ENCODE results near the gene ATXN7L2.

Gene ATXN7L2

DNA sequence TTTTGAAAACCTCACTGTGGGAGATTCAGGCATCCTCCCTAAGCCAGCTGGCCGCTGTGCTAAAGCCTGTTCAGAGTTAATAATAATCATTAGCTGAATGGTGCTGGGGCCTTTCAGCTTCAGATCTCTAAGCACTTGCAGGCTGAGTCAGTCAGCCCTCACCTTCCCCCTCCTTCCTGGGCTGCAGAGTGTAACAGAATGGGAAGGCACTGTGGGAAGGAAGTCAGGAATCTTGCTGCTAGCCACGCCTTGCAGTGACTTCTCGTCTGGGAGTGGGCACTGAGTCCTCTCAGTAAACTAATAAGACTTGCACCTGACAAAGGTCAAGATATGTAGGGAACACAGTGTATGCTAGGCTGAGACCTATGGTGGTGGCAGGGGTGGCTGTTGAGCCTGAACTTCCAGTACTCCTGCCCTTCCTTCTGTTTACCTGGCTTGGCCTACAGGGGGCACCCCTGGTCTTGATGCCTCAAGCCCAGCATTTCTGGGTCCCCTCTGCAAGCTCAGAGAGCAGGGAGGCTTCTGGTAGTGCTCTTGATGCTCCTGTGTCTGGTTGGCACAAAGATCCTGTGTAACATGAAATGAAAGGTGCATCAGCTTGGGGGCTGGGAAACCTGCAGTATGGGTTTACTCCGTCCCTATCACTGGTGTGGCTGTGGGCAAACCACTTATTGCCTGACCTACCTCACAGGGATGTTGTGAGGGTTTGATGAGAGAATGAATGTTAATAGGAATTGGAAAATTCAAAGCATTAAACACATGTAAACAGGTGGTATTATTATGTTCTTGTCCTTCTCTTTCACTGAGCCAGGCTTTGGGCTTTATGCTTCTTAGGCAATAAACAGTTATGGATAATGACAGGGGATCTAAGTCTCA lies 16.2 kb downstream of the ATXN7L2 start:
- no peak for DNase-seq

- no peak for DNase-seq
These were observed 17.3 kb downstream of the ATXN7L2 start for GRCh38 chr1:109500941-109501381.

- DNase-seq = no peak
These were observed 18.1 kb downstream of the ATXN7L2 start for GRCh38 chr1:109501644-109502363.

- no peak for DNase-seq
These were observed 18.7 kb downstream of the ATXN7L2 start for GRCh38 chr1:109502364-109502851.

DNA sequence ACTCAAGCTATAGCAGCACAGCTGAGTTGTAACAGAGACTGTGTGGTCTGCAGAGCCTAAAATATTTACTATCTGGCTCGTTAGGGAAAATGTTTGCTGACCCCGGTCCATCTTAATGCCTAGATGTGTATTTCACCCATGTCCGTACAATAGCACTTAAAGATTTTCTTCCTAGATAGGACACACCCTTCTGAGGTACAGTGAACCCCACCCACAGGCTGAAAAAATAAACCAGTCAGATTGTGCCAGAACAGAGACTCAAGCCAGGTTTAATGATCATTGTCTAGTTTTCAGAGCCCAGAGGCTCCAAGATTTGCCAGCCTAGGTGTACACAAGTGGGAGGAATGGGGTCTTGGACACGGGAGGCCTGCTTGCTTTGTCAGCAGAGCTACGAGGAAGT lies 20.2 kb downstream of the ATXN7L2 start:
- DNase-seq = no peak

DNA sequence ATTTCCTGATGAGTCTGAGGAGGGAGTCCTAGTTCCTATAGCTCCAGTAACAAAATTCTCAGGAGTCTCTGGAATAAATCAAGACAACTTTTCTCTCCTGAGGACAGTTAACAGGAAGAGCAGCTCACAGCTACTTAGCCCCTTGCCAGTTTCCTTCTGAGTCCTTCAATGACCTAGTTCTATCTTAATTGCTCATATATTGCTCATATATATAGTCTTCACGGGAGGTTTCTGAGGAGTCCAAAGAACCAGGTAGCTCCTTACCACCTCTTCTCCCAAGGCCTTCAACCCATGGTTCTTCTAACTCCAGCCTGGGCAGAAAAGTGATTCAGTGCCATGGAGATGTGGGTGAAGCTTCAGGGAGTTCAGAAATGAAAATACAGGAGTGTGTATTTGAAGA lies 21.3 kb downstream of the ATXN7L2 start:
- DNase-seq = no peak

DNA sequence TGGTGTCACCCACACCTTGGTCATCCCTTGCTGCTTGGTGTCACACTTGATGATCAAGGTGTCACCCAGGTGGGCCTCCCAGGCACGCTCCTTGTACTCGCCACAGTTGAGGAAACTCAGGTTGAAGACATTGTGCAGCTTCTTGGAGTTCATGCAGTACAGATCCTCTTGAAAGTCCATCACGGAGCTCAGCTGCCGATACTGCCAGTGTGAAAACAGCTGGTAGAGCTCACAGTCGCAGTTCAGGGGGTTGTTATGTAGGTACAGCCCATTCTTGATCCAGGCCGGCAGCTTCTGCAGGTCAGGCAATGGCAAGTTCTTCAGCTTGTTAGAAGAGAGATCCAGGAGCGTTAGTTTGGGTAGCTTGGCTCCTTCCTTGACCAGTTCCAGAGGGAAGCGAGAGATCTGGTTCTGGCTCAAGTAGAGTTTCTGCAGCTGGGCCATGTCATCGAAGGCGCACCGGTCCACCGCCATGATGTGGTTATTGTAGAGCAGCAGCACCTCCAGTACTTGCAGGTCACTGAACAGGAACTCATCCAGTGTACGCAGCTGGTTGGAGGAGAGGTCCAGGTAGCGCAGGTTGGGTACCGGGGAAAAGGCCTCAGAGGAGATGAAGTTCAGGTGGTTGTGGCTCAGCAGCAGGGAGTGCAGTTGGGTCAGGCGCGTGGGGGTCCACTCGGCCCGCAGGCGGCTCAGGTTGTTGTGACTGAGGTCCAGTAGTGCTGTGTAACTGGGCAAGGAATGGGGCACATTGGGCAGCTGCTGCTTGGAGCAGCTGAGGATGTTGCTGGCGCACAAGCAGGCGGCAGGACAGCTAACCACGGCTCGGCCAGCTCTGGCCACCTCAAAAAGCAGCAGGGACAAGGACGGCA lies 24.5 kb downstream of the ATXN7L2 start:
- no peak for DNase-seq

GRCh38 chr1:109508873-109509175 lies 25.1 kb downstream of the ATXN7L2 start:
- DNase-seq = no peak

DNA sequence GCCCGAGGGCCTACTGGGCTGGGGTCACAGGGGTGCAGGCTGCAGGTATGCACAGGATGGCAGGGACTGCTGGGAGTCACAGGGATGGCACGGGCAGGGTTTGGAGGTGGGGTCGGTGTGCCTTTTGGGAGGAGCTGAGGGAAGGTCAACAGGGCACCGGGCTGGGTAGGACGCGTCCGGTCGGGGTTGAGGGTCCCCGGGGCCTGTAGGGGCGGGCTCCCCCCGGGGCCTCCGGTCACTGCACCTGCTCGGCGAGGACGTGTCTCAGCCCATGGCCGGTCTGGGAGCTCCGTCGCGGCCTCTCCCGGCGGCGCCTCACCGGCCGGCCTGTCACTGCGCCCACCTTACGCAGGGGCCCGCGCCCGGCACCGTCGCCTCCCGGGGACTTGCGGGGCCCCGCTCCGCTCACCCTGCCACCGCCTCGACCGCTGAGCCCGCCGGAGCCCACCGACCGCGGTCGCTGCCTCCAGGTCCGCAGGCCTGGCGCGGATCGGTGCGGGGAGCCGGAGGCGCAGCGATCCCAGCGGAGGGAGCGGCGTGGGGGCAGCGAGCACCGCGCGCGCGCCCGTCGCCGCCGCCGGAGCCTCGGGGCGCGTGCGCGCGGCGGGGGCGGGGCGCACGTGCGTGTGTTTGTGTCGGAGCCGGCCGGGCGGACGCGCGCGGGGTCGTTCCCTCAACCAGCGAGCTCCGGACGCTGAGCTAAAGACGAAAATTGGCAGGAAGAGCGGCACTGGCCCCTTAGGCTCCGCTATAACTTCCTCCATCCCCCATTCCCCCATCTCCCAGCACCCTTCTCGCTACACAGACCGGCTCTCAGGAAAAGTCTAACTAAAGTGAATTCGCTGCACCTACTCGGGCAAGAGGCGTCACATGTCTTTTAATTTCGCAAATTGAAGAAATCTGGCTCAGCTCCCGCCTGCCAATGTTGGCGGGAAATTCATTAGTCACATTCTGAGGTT lies 25.8 kb downstream of the ATXN7L2 start, which contains the start of gene AMIGO1:
Gene AMIGO1, minus strand, starts transcription at position 552 of the 959 bp plus-strand sequence. CDS start 815 bp downstream, outside the sequence.
- peak; percentile 21 for DNase-seq

DNA sequence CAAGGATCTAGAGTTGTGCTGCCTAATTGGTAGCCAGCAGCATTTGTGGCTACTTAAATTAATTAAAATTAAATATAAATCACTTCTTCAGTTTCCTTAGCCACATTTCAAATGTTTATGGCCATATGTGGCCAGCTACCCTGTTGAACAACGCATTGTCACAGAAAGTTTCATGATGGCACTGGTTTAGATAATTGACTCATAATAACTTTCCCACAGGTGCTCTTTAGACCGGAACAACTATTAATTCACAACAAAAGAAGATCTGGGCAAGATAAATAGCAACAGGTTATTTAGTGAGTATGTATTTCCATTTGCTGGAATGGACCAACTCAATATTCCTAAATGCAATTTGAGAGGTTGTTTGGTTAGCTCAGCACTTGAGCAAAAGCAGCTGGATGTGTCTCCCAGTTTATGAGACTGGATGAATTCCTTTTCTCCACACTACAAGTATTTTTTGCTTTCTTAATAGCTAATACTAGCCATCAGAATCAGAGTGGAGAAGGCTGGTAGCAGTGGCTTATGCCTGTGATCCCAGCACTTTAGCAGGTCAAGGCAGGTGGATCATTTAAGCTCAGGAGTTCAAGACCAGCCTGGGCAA lies 29.5 kb downstream of the ATXN7L2 start:
- no peak for DNase-seq

DNA sequence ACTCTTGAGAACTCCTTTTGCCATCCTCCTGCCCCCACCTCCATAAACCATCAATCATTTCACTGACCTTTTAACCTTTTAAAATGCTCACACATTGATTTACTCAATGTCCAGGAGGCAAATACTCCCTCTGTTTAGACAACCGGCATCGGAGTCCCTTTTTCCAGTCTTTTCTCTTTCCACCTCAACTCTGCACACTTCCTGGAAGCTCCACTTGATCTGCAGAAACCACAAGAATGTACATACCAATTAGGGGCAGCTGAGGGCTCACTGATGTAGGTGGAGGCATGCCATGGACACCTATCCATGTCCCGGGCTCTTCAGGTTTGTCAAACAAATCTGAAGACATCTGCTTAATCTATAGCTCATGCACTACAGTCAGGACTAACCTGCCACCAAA lies 31.1 kb downstream of the ATXN7L2 start:
- DNase-seq = no peak

GRCh38 chr1:109516872-109517271 lies 33.2 kb downstream of the ATXN7L2 start:
- peak; percentile 52 for DNase-seq

GRCh38 chr1:109517337-109517736 lies 33.6 kb downstream of the ATXN7L2 start:
- no peak for DNase-seq

DNA sequence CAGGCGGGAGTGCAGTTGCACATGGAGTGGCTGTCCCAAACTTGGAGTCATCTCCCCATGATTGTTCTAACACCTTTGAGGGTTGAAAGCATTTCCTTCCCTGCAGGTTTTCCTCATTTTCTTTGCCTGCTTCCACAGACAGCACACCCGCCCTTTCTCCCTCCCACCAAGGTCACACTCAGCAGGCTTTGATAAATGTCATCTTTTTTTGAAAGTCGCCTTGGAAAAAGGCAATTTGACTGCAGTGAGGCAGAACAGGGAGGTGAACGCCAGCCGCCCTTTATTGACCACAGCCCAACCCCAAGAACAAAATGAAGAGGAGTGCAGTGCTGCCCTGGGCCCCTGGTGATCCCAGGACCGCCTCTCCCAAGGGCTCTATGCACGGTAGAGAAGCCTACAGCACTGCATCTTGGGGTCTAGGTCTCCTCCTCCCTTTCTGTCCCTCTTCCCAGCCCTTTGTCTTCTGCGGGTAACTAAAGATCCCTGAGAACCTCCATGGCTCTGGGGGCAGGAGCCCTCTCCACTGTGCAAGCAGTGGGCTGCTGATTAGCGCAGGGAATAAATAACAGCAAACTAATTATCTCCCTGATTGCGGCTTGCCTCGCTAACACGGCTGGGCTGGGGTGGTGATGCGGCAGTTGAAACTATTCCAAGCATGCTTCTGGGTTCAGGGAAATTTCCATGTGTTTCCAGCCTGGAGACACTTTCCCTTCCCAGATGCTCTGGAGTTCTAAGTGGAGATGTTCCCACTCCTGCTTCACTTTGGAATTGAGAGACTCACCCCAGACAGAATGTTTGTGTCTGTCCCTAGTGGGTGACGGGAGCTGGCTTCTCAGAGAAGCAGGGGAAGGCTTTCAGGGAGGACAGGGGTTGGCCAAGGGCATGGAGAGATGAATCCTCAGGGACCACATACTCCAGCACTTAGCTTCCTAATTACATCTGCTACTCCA lies 37.6 kb downstream of the ATXN7L2 start:
- no peak for DNase-seq

GRCh38 chr1:109522026-109522425 lies 38.3 kb downstream of the ATXN7L2 start:
- DNase-seq = no peak

DNA sequence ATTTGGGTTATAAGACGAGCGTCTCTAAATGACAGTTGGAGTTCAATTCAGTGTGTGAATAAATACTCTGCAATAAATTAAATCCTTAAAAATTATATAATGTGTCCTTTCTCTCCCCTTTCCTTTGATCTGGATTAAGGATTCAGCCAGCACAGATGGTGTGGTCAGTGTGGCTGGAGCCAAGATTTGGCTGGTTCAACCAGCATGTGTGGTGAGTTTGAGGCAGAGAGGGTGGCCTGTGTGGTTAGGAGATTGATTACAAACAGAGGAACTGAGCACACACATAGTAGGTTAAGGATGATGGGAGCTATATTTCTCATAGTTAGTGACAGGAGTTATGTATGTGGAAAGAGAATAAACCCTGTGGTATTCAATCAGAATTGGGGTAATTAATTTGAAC lies 40.0 kb downstream of the ATXN7L2 start:
- DNase-seq = no peak

DNA sequence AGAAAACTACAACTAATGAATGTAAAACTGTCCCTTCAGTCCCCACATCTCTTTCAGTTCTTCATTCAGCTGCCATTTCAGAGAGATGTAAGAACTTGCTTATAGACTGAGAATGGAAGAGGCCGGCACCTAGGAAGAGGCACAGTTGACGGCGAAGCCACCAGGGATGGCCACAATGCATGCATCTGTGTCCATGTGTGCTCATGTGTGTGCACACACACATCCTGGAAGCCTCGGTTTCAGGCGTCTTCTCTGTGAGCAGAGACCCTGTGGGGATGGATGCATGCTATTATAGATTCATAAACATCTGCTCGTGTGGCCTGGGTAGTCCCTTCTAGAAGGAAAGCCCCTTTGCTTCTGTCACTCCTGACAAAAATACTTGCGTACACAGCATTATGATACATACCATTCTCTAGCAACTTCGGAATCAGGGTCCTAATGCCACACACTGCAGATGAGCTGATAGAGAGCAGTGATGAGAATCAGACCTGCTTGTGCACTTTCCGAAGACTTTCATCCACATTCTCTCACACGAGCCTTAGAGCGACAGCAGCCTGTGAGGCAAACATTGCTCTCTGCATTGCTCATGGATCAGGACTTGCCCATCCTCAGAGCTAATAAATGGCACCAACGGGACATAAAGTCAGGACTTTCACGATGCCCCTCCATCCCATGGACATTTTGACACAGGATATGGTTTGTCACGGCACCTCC lies 43.5 kb downstream of the ATXN7L2 start:
- DNase-seq = no peak

DNA sequence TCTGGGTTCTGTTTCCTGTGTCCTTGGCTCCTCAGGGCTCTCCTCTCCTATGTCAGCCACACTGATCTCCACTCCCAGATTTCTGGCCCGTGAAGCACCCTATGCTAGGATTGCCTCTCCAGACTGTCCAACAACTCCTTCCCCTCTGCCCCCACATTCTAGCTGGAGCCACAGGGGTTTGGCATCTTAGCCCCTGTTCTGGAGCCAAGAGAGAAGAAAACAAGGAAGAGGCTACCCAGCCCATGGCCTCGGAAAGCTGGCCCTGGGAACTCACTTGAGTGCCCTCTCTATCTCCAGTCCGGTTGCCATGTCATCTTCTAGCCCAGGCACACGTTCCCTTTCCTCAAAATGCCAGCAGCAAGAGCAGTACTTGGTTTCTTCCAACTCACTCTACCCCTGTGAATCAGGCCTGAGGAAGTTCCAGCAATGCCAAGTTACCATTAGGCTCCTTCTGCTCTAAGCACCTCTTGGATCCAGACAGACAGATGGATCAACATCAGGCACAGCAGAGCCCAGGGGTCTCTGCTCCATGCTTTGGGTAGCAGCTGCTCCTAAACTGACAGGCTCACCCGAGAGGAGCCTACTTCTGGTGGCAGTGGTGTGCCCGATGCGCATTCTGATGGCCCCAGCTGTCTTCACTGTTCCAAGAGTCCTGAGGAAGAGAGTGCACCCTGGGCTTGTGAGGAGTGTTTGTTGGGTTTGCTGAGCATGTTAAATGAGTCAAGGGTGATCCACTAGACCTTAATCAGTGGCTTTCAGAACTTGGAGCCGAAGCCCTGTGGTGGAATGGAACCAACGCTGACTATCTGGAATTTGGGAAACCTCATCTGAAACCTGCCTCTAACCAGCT lies 44.4 kb downstream of the ATXN7L2 start:
- DNase-seq = no peak

DNA sequence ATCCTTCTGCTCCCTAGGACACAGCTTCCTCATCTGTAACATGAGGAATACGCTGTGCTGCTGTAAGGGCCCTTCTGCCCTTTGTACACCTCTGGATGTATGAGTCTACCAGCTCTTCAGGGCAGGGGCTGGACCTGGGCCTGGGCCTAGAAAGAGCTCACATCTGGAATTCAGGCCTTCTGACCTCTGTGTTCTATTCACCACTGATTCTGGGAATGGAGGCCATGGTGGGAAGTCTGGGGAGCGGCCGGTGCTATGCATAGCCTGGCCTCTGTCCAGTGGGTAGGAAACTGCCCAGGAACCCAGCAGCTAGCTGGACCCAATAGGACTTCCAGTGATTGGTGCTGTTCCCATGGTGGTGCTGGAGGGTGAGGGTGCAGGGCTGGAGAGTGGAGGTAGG lies 45.0 kb downstream of the ATXN7L2 start:
- no peak for DNase-seq

Measured in NCI-H526 treated with DMSO at 0.1 percent for 48 hours (cell line).